Loucy (cell line): Measurements from ENCODE around the gene PSORS1C1.

Source experiments
- CTCF ChIP-seq: fragments of 200-600 bp; sonication (generic); conservative IDR thresholded peaks from 2 replicates; pipeline ENCODE4 v1.5.1; 2014; ENCODE audit warnings: mild to moderate bottlenecking, antibody characterized with exemption, low read length
- EZH2phosphoT487 ChIP-seq: fragments of 200-600 bp; IDR thresholded peaks from 2 replicates; pipeline ENCODE4 v1.6.1; 2018; ENCODE audit warnings: antibody characterized with exemption, mild to moderate bottlenecking, moderate library complexity, borderline replicate concordance

- TF ChIP-seq CTCF (no peak), EZH2phosphoT487 (no peak)
Measured at GRCh38 chr6:31129130-31129529, 14.5 kb downstream of the PSORS1C1 start.
